ENCODE data around the gene STK32C.

Gene STK32C

DNA sequence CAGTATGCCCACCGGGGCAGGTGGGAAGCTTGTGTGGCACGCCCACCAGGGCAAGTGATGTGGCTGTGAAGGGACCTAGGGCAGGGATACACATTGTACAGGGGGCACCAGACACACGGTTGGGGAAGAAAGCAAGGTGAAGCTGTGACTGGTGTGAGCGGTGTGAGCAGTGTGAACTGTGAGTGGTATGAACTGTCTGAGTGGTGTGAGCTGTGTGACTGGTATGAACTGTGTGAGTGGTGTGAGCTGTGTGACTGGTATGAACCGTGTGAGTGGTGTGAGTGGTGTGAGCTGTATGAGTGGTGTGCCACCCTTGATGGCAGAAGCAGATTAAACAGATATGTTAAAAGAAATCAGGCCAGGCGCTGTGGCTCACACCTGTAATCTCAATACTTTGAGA lies 72.9 kb downstream of the STK32C start:
- no peak for TF ChIP-seq POLR2AphosphoS5 (IDR thresholded peaks at IDR 0.05; ENCODE audit: low read depth, low read length)
- no peak for TF ChIP-seq SIN3A (IDR thresholded peaks at IDR 0.05; ENCODE audit: borderline replicate concordance, insufficient read depth, low read length)
- TF ChIP-seq TAF1 (IDR thresholded peaks at IDR 0.05; ENCODE audit: borderline replicate concordance, insufficient read depth, low read length): no peak
- TF ChIP-seq, protein P1, sequence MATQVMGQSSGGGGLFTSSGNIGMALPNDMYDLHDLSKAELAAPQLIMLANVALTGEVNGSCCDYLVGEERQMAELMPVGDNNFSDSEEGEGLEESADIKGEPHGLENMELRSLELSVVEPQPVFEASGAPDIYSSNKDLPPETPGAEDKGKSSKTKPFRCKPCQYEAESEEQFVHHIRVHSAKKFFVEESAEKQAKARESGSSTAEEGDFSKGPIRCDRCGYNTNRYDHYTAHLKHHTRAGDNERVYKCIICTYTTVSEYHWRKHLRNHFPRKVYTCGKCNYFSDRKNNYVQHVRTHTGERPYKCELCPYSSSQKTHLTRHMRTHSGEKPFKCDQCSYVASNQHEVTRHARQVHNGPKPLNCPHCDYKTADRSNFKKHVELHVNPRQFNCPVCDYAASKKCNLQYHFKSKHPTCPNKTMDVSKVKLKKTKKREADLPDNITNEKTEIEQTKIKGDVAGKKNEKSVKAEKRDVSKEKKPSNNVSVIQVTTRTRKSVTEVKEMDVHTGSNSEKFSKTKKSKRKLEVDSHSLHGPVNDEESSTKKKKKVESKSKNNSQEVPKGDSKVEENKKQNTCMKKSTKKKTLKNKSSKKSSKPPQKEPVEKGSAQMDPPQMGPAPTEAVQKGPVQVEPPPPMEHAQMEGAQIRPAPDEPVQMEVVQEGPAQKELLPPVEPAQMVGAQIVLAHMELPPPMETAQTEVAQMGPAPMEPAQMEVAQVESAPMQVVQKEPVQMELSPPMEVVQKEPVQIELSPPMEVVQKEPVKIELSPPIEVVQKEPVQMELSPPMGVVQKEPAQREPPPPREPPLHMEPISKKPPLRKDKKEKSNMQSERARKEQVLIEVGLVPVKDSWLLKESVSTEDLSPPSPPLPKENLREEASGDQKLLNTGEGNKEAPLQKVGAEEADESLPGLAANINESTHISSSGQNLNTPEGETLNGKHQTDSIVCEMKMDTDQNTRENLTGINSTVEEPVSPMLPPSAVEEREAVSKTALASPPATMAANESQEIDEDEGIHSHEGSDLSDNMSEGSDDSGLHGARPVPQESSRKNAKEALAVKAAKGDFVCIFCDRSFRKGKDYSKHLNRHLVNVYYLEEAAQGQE (IDR thresholded peaks at IDR 0.05; ENCODE audit: insufficient read depth in 1 of 2, low read depth in 2 of 2, low read length in 2 of 2): no peak

DNA sequence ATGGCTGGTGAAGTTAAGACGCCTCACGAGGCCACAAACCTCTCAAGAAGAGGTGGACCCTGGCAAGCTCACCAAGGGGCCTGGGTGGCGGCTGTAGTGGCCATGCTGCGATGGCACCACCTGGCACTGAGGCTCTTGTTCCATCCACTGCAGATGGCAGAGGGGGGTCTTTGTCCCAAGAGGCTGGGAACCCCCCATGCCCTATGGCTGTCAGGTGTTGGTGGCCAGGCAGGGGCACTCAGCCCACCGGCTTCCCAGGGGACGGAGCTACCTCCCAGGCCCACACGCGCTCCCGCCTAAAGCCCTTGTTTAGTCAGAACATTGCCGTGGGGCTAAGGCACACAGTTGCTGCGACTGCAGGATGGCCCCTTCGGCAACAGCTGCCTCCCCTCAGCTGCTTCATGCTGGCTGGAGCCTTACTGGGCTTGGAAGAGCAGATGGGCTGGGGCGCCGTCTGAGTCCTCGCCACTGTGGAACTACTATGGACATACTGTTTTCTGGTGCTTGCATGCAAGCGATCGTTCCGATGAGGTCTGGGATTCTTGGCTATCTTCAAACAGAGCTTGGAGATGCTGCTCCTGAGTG lies 74.2 kb downstream of the STK32C start:
- TF ChIP-seq SIN3A (IDR thresholded peaks at IDR 0.05; ENCODE audit: borderline replicate concordance, insufficient read depth, low read length): no peak
- TF ChIP-seq FOXP2 (optimal IDR thresholded peaks at IDR 0.05; ENCODE audit: borderline replicate concordance, extremely low read depth, extremely low read length, insufficient read depth): no peak
- TF ChIP-seq TAF1 (IDR thresholded peaks at IDR 0.05; ENCODE audit: borderline replicate concordance, insufficient read depth, low read length): no peak
- TF ChIP-seq POLR2AphosphoS5 (IDR thresholded peaks at IDR 0.05; ENCODE audit: low read depth, low read length): no peak
- TF ChIP-seq, protein P1 (IDR thresholded peaks at IDR 0.05; ENCODE audit: insufficient read depth in 1 of 2, low read depth in 2 of 2, low read length in 2 of 2): no peak

DNA sequence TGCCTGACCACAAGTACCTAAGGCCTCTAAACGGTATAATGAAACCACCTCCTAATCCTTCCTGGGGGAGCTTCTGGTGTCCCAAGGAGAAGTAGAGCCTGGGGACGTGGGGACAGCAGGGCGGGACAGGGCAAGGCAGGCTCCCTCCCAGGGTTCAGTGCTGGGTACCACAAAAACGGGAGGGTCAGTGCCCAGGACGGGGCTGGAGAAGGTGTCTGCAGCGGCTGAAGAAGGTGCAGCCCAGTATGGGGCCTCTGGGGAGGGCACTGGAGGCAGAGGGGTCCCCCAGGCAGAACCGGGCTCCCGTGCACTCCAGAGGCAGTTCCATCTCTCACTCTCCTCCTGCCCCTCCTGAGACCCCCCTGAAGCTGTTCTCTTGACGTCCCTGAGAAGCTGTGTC lies 74.8 kb downstream of the STK32C start:
- TF ChIP-seq SIN3A (IDR thresholded peaks at IDR 0.05; ENCODE audit: borderline replicate concordance, insufficient read depth, low read length): no peak
- no peak for TF ChIP-seq POLR2AphosphoS5 (IDR thresholded peaks at IDR 0.05; ENCODE audit: low read depth, low read length)
- TF ChIP-seq, protein P1 (IDR thresholded peaks at IDR 0.05; ENCODE audit: insufficient read depth in 1 of 2, low read depth in 2 of 2, low read length in 2 of 2): no peak

DNA sequence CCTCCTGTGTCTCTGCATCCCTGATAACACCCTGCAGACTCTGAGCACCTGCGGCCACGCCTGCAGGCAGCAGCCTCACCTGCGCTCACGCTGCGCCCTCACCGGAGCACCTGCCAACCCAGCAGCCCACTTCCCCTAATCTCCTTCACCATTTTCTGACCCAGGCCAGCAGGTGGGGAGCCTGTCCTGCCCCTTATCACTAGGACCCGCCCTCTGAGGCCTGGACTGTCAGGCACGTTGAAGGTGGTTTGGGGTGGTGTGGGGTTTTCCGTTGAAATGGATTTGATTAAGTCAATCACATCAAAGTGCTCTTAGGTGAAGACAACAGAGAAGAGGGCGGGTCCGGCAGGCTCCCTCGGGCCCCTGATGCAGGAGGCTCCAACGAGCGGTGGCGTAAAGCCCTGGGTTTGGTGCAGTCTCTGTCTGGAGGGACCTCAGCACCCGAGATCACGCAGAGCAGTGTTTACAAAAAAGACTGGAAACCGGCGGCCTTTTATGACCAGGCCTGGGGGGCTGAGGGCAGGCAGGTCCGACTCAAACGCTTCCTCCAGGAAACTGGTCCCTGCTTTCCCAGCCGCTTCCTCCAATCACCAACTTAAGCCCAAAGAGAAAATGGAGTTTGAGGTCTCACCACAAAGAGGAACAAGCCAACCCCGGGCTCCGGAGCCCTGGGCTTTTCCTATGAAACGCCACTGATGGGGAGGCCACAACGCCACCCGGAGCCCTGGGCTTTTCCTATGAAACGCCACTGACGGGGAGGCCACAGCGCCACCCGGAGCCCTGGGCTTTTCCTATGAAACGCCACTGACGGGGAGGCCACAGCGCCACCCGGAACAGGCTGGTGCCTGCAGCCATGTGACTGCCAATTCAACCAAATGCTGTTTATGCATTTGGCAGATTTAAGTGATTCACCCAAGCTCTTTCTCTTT lies 75.5 kb downstream of the STK32C start:
- TF ChIP-seq SIN3A (IDR thresholded peaks at IDR 0.05; ENCODE audit: borderline replicate concordance, insufficient read depth, low read length): no peak
- no peak for TF ChIP-seq POLR2AphosphoS5 (IDR thresholded peaks at IDR 0.05; ENCODE audit: low read depth, low read length)
- TF ChIP-seq FOXP2 (optimal IDR thresholded peaks at IDR 0.05; ENCODE audit: borderline replicate concordance, extremely low read depth, extremely low read length, insufficient read depth): no peak
- TF ChIP-seq, protein P1 (IDR thresholded peaks at IDR 0.05; ENCODE audit: insufficient read depth in 1 of 2, low read depth in 2 of 2, low read length in 2 of 2): no peak
- TF ChIP-seq TAF1 (IDR thresholded peaks at IDR 0.05; ENCODE audit: borderline replicate concordance, insufficient read depth, low read length): no peak

Measured in PFSK-1 (cell line).